ENCODE measurements around the gene C1QTNF9B.

The C1QTNF9B gene

GRCh38 chr13:23845105-23845725 is 52.1 kb downstream of the C1QTNF9B start:
- no peak overlapping the region for H3K4me3 ChIP-seq (ENCODE audit: low read depth, low read length)
- TF ChIP-seq, protein P1, sequence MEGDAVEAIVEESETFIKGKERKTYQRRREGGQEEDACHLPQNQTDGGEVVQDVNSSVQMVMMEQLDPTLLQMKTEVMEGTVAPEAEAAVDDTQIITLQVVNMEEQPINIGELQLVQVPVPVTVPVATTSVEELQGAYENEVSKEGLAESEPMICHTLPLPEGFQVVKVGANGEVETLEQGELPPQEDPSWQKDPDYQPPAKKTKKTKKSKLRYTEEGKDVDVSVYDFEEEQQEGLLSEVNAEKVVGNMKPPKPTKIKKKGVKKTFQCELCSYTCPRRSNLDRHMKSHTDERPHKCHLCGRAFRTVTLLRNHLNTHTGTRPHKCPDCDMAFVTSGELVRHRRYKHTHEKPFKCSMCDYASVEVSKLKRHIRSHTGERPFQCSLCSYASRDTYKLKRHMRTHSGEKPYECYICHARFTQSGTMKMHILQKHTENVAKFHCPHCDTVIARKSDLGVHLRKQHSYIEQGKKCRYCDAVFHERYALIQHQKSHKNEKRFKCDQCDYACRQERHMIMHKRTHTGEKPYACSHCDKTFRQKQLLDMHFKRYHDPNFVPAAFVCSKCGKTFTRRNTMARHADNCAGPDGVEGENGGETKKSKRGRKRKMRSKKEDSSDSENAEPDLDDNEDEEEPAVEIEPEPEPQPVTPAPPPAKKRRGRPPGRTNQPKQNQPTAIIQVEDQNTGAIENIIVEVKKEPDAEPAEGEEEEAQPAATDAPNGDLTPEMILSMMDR (IDR thresholded peaks at IDR 0.05; ENCODE audit: borderline replicate concordance, insufficient read depth, low read depth, low read length): no peak

DNA sequence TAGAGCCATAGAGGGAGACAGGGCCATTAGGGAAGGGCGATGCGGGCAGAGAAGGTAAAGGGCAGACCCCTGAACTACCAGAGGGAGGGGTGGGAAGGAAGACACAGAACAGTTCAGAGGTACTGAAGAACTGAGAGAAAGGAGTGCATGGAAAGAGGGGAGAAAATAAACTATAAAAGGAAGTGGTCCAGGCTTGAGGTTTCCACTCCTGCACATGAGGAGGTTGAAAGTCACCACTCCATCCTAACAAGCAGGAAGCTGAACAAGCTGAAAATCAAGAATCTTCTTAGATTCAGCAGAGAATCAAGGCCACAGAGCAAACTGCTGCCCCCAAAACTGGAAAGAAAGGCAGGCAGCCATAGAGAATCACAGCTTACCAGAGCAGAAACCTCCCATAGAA is 53.2 kb downstream of the C1QTNF9B start:
- TF ChIP-seq, protein P1 (IDR thresholded peaks at IDR 0.05; ENCODE audit: borderline replicate concordance, insufficient read depth, low read depth, low read length): no peak
- H3K4me3 ChIP-seq (ENCODE audit: low read depth, low read length): no peak overlapping the region

GRCh38 chr13:23843436-23843835 is 53.9 kb downstream of the C1QTNF9B start:
- TF ChIP-seq, protein P1 (IDR thresholded peaks at IDR 0.05; ENCODE audit: borderline replicate concordance, insufficient read depth, low read depth, low read length): no peak

GRCh38 chr13:23842406-23842805 is 54.9 kb downstream of the C1QTNF9B start:
- H3K4me3 ChIP-seq (ENCODE audit: low read depth, low read length): no peak overlapping the region
- TF ChIP-seq, protein P1 (IDR thresholded peaks at IDR 0.05; ENCODE audit: borderline replicate concordance, insufficient read depth, low read depth, low read length): no peak

More at GRCh38 chr13:23843436-23843835, 53.9 kb downstream of the C1QTNF9B start:
- H3K4me3 ChIP-seq (ENCODE audit: low read depth, low read length): no peak overlapping the region

Measured in GM12875 (cell line).